ENCODE results near the gene ZFYVE21.
"Not testable (repeated sequence)": the region's sequence is repeated elsewhere in the genome, so short reads cannot be mapped to it uniquely, and the experiment has no call there.

ZFYVE21 gene

DNA sequence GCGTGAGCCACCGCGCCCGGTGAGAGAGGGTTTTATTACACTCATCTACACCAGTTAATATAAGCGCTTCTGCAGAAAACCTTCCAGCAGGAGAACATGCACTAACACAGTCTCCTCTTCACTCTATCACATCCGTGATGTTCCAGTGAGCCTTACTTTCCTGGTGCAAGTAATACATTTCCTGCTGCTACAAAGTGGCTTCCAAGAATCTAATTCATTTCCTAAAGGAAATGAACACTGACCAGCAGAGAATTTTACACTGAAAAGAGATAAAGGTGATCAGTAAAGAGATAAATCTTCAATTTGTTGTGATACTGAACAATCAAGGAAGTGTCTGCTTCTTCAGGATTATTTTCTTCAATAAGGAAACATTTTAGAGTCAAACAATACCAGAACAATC, 39.5 kb downstream of the ZFYVE21 start:
- Histone ChIP-seq H3K4me1 (ENCODE audit: insufficient read depth, low read length) (no peaks in the 10 kb centered on the region), H3K9ac (ENCODE audit: low read depth, low read length) (no peak overlapping the region), H3K36me3 (ENCODE audit: insufficient read depth, low read length) (no peaks in the 10 kb centered on the region), H3K9me3 (ENCODE audit: control insufficient read depth, insufficient read depth, low read length) (no peaks in the 10 kb centered on the region)

DNA sequence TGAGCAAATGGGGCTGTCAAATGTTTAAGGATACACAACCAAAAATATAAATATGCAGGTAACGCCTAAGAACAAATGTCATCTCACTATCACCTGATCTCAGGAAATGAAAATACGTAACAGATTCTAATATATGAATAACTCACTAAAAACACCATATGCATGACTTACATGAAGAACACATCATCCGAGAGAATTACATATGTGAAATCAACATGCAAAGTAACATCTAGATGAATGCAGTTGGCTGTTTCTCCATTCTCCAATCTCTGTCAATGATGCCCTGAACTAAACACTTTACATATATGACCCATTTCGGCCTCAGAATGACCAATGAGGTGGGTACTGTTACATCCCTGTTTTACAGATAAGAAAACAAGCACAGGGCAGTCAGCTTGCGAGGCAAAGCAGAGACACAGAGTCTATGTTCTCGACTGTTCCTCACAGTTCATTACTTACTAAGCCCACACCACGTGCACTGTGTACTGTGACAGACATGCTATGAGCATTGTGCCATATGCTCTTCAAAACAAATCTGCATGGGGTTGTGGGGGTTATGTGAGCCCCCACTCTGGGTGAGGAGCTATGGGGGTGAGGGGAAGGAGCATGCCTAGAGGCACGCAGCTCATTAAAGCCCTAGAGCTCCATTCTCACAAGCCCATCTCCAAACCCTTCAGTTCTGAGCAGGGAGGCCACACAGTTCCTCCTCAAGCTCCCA, 42.6 kb downstream of the ZFYVE21 start:
- Histone ChIP-seq H3K4me1 (ENCODE audit: insufficient read depth, low read length) (peaks cover 8% of the 10 kb centered on the region), H3K9ac (ENCODE audit: low read depth, low read length) (no peak overlapping the region)

DNA sequence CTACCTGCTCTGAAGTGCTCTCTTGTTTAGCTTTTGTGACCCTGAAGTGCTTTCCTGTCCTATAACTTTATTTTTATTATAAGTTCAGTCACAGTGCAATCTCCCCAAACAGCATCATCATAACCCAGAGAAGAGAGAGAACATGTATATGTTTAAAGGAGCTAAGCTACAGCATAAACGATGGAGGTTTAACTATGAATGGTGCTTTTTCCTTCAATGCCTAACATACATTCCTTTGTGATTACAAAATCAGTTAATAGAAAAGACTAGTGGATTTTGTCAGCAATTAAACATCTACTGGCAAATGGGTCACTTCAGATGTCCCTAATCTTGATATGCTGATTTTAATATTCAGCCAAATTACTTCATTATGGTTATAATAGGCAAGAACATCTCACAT, 46.4 kb downstream of the ZFYVE21 start:
- H3K9ac ChIP-seq (ENCODE audit: low read depth, low read length), result no peak overlapping the region
- H3K4me1 ChIP-seq (ENCODE audit: insufficient read depth, low read length), result peaks cover 8% of the 10 kb centered on the region
- no peaks in the 10 kb centered on the region for H3K36me3 ChIP-seq (ENCODE audit: insufficient read depth, low read length)
- H3K9me3 ChIP-seq (ENCODE audit: control insufficient read depth, insufficient read depth, low read length), result no peaks in the 10 kb centered on the region

More for the DNA sequence above, 42.6 kb downstream of the ZFYVE21 start:
- no peaks in the 10 kb centered on the region for H3K36me3 ChIP-seq (ENCODE audit: insufficient read depth, low read length)
- no peaks in the 10 kb centered on the region for H3K9me3 ChIP-seq (ENCODE audit: control insufficient read depth, insufficient read depth, low read length)

DNA sequence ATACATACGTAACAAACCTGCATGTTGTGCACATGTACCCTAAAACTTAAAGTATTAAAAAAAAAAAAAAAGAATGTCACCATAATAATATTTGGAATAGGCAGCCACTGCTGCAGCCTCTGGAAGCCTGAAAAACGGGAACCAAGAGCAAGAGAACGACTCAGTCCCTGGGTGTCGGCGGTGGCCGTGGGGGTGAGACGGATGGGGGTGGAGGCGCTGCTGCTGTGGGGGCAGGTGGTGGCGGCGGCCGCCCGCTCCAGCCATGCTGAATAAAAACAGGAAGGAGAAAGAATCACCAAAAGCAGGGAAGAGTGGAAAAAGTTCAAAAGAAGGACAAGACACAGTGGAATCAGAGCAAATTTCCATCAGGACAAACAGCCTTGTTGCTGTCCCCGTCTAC, 46.9 kb downstream of the ZFYVE21 start:
- Histone ChIP-seq H3K4me1 (ENCODE audit: insufficient read depth, low read length) (peaks cover 8% of the 10 kb centered on the region), H3K9ac (ENCODE audit: low read depth, low read length) (no peak overlapping the region), H3K36me3 (ENCODE audit: insufficient read depth, low read length) (no peaks in the 10 kb centered on the region), H3K9me3 (ENCODE audit: control insufficient read depth, insufficient read depth, low read length) (no peaks in the 10 kb centered on the region)

DNA sequence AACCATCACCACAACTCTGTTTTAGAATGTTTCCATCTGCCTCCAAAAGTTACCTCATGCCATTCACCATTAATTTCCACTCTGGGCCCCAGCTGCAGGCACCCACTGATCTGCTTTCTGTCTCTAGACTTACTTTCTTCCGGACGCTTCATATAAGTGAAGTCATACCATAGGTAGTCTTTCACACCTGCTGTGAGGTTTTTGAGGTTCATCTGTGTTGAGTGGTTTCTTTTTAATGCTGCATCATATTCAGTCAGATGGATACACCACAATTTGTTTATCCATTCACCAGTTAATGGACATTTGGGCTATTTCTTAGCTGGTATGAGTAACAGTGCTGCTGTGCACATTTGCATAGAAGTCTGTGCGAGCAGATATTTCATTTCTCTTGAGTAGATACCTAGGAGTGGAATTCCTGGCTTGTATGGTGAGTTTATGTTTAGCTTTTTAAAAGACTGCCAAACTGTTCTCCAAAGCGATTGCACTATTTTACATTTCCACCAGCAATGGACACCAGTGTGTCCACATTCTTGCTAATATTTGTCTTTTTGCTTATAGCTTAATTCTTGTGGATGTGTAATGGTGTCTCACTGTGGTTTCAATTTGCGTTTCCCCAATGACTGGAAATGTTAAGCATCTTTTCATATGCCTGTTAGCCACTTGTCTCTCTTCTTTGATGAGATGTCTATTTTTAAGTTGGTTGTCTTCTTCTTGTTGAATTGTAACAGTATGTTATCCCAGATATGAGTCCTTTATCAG, 48.3 kb downstream of the ZFYVE21 start:
- Histone ChIP-seq H3K4me1 (ENCODE audit: insufficient read depth, low read length) (peaks cover 8% of the 10 kb centered on the region), H3K9me3 (ENCODE audit: control insufficient read depth, insufficient read depth, low read length) (no peaks in the 10 kb centered on the region), H3K36me3 (ENCODE audit: insufficient read depth, low read length) (no peaks in the 10 kb centered on the region), H3K9ac (ENCODE audit: low read depth, low read length) (no peak overlapping the region)

DNA sequence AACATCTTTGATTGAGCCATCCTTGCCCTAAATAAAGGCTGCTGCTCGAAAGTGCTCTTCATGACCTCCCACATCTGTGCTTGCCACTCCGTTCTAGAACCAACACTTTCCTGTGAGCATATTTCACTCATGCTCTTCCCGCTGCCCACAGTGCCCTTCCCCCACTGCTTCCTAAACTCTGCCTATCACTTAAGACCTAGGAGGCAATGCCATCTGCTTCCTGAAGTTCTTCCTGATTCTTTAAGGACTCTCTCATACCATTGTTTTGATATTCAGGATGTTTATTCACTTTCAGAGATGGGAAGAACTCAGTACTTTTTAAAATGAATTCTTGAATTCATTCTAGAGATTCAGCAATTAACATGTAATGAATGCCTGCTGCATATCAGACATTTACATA, 49.9 kb downstream of the ZFYVE21 start:
- Histone ChIP-seq H3K9me3 (ENCODE audit: control insufficient read depth, insufficient read depth, low read length) (no peaks in the 10 kb centered on the region), H3K36me3 (ENCODE audit: insufficient read depth, low read length) (no peaks in the 10 kb centered on the region), H3K4me1 (ENCODE audit: insufficient read depth, low read length) (peaks cover 8% of the 10 kb centered on the region), H3K9ac (ENCODE audit: low read depth, low read length) (no peak overlapping the region)

DNA sequence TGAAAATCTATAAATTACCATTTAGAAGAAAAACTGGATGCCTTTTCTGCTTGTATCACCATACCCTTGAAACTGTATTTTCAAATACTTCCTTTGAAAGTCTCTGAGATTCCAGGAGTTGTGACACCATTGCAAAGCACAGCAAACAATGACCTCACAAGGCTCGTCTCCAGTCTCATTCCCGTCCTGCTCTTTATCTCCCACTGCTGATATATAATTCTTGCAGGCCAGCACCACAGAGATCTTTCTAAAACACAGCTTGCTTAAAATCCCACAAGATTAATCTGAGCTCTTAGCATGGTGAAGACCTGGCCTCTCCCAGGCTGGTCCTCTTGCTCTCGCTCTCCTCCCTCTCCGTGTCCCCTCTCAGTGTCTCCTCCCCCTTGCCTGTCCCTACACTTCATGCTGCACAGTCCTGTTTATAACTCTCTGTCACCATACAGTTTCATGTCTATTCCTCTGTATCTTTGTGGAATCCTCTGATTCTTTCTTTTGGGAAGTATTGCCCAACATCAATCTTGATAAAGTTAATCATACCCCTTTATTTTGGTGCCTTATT, 51.8 kb downstream of the ZFYVE21 start:
- Histone ChIP-seq H3K9me3 (ENCODE audit: control insufficient read depth, insufficient read depth, low read length) (no peaks in the 10 kb centered on the region), H3K9ac (ENCODE audit: low read depth, low read length) (no peak overlapping the region), H3K36me3 (ENCODE audit: insufficient read depth, low read length) (no peaks in the 10 kb centered on the region), H3K4me1 (ENCODE audit: insufficient read depth, low read length) (0 out of 2 replicates have a peak, but pooled peaks cover 2% of the 10 kb centered on the region)

GRCh38 chr14:103770500-103770899, 54.9 kb downstream of the ZFYVE21 start:
- Histone ChIP-seq H3K9me3 (ENCODE audit: control insufficient read depth, insufficient read depth, low read length) (no peaks in the 10 kb centered on the region), H3K36me3 (ENCODE audit: insufficient read depth, low read length) (no peaks in the 10 kb centered on the region), H3K9ac (ENCODE audit: low read depth, low read length) (no peak overlapping the region), H3K4me1 (ENCODE audit: insufficient read depth, low read length) (no peaks in the 10 kb centered on the region)

DNA sequence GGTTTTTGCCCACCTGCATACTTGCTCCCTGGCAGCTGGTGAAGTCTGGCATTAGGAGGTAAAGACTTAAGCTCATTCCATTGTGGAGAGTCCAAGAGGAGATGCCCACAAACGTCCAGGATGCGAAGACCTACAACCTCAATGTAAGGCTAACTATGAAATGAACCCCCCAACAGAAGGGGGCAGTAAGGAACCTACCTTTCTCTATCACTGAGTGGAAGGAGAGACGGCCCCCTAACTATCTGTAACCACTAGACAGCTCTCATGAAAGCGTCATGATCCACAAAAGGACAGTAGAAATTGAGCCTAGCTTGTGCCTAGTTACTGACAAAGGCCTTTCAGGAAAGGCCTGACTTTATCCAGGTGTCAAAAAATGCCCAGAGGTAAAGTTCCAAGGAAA, 55.3 kb downstream of the ZFYVE21 start:
- H3K9me3 ChIP-seq (ENCODE audit: control insufficient read depth, insufficient read depth, low read length), result no peaks in the 10 kb centered on the region
- H3K4me1 ChIP-seq (ENCODE audit: insufficient read depth, low read length), result no peaks in the 10 kb centered on the region

GRCh38 chr14:103772078-103772712, 56.6 kb downstream of the ZFYVE21 start:
- no peaks in the 10 kb centered on the region for H3K4me1 ChIP-seq (ENCODE audit: insufficient read depth, low read length)
- no peak overlapping the region for H3K9ac ChIP-seq (ENCODE audit: low read depth, low read length)
- H3K36me3 ChIP-seq (ENCODE audit: insufficient read depth, low read length), result no peaks in the 10 kb centered on the region
- no peaks in the 10 kb centered on the region for H3K9me3 ChIP-seq (ENCODE audit: control insufficient read depth, insufficient read depth, low read length)

More for the DNA sequence above, 55.3 kb downstream of the ZFYVE21 start:
- Histone ChIP-seq H3K9ac (ENCODE audit: low read depth, low read length) (no peak overlapping the region), H3K36me3 (ENCODE audit: insufficient read depth, low read length) (no peaks in the 10 kb centered on the region)

GRCh38 chr14:103773521-103773920, 57.9 kb downstream of the ZFYVE21 start:
- Histone ChIP-seq H3K9ac (ENCODE audit: low read depth, low read length) (no peak overlapping the region), H3K36me3 (ENCODE audit: insufficient read depth, low read length) (no peaks in the 10 kb centered on the region), H3K4me1 (ENCODE audit: insufficient read depth, low read length) (no peaks in the 10 kb centered on the region), H3K9me3 (ENCODE audit: control insufficient read depth, insufficient read depth, low read length) (no peaks in the 10 kb centered on the region)

GRCh38 chr14:103775506-103775905, 59.9 kb downstream of the ZFYVE21 start:
- Histone ChIP-seq H3K9me3 (ENCODE audit: control insufficient read depth, insufficient read depth, low read length) (no peaks in the 10 kb centered on the region), H3K4me1 (ENCODE audit: insufficient read depth, low read length) (no peaks in the 10 kb centered on the region), H3K9ac (ENCODE audit: low read depth, low read length) (no peak overlapping the region)

GRCh38 chr14:103776319-103776718, 60.7 kb downstream of the ZFYVE21 start:
- H3K9me3 ChIP-seq (ENCODE audit: control insufficient read depth, insufficient read depth, low read length); H3K36me3 ChIP-seq (ENCODE audit: insufficient read depth, low read length); H3K9ac ChIP-seq (ENCODE audit: low read depth, low read length); H3K4me1 ChIP-seq (ENCODE audit: insufficient read depth, low read length): not testable (repeated sequence)

More at GRCh38 chr14:103775506-103775905, 59.9 kb downstream of the ZFYVE21 start:
- no peaks in the 10 kb centered on the region for H3K36me3 ChIP-seq (ENCODE audit: insufficient read depth, low read length)

DNA sequence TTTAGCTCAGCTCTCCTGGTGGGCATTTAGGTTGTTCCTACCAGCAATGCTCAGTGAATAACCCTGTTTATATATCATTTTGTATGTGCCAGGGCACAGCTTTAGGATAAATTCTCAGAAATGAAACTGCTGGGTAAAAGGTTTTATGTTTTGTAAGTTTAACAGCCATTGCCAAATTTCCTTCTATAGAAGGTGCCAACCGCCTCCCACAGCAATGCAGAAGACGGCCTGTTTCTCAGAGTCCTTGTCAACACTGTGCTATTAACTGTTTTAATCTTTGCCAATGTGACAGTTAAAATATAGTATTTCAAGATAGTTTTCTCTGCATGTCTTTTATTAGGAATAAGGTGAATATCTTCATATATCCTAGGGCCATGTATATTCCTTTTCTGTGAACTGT, 66.8 kb downstream of the ZFYVE21 start:
- Histone ChIP-seq H3K9me3 (ENCODE audit: control insufficient read depth, insufficient read depth, low read length) (no peaks in the 10 kb centered on the region), H3K9ac (ENCODE audit: low read depth, low read length) (no peak overlapping the region), H3K36me3 (ENCODE audit: insufficient read depth, low read length) (no peaks in the 10 kb centered on the region), H3K4me1 (ENCODE audit: insufficient read depth, low read length) (no peaks in the 10 kb centered on the region)
